ENCODE measurements around the gene ADAMTS9.

DNA sequence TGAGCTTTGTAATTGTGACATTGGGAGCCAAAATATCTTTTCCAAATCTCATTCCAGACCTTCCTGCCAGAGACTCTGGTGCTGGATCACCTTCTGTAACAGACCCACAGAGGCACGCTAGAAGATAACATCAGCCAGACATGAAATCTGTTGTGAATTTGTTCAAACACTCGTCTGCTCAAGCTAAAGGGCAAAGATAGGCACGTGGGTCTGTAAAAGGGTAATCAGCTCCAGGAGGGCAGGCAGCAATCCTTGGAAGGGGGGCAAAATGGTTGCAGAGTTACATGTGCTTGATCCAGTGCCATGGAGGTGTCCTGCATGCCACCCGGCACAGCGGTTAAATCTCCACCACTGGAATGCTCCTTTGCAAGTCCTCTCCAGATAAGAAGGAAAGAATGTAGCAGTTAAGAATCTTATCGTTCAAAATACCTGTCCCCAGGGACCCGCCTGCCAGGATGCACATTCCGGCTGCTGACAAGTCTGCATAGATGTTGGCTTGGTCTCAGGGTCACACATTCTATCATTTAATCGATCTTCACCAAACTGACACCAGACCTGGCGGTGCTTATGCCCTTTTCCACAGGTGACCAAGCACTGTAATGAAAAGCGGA lies 74.8 kb downstream of the ADAMTS9 start:
- TF ChIP-seq, protein P1, sequence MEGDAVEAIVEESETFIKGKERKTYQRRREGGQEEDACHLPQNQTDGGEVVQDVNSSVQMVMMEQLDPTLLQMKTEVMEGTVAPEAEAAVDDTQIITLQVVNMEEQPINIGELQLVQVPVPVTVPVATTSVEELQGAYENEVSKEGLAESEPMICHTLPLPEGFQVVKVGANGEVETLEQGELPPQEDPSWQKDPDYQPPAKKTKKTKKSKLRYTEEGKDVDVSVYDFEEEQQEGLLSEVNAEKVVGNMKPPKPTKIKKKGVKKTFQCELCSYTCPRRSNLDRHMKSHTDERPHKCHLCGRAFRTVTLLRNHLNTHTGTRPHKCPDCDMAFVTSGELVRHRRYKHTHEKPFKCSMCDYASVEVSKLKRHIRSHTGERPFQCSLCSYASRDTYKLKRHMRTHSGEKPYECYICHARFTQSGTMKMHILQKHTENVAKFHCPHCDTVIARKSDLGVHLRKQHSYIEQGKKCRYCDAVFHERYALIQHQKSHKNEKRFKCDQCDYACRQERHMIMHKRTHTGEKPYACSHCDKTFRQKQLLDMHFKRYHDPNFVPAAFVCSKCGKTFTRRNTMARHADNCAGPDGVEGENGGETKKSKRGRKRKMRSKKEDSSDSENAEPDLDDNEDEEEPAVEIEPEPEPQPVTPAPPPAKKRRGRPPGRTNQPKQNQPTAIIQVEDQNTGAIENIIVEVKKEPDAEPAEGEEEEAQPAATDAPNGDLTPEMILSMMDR (IDR thresholded peaks at IDR 0.05; ENCODE audit: low read depth, low read length, missing input control): no peak
- TF ChIP-seq, protein P2, sequence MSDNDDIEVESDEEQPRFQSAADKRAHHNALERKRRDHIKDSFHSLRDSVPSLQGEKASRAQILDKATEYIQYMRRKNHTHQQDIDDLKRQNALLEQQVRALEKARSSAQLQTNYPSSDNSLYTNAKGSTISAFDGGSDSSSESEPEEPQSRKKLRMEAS (IDR thresholded peaks at IDR 0.05): no peak
- TF ChIP-seq NR2F2 (IDR thresholded peaks at IDR 0.05) (peak; percentile 42), JUND (IDR thresholded peaks at IDR 0.05) (no peak), GABPA (IDR thresholded peaks at IDR 0.05 in 1 of 2, conservative IDR thresholded peaks at IDR 0.05 in 1 of 2) (no peak), RAD21 (IDR thresholded peaks at IDR 0.05) (peak in 1 of 2 donors; percentile 2), RXRA (IDR thresholded peaks at IDR 0.05) (no peak)
- TF ChIP-seq, protein P3, sequence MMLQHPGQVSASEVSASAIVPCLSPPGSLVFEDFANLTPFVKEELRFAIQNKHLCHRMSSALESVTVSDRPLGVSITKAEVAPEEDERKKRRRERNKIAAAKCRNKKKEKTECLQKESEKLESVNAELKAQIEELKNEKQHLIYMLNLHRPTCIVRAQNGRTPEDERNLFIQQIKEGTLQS (IDR thresholded peaks at IDR 0.05): no peak

Data from liver (tissue), 3 donors.